Measurements from ENCODE around the gene CTCF.

DNA sequence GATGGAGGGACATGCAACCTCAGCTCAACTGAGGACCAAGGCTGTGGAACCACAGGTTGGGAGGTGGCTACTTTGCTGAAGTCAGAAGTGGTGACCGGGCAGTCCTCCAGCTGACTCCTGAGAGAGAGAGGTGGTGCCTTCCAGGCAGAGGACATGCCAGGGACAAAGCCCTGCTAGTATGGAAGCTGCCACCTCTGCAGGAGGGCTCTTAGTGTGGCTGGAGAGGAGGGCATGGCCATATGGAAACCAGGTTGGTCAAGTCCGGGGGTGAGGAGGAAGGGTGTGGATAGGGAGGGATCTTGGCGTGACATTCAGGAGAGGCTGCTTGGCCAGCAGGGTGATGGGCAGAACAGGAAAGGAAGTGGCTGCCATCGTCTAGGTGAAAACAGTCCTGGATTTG is 110.0 kb downstream of the CTCF start:
- TF ChIP-seq, protein P1, sequence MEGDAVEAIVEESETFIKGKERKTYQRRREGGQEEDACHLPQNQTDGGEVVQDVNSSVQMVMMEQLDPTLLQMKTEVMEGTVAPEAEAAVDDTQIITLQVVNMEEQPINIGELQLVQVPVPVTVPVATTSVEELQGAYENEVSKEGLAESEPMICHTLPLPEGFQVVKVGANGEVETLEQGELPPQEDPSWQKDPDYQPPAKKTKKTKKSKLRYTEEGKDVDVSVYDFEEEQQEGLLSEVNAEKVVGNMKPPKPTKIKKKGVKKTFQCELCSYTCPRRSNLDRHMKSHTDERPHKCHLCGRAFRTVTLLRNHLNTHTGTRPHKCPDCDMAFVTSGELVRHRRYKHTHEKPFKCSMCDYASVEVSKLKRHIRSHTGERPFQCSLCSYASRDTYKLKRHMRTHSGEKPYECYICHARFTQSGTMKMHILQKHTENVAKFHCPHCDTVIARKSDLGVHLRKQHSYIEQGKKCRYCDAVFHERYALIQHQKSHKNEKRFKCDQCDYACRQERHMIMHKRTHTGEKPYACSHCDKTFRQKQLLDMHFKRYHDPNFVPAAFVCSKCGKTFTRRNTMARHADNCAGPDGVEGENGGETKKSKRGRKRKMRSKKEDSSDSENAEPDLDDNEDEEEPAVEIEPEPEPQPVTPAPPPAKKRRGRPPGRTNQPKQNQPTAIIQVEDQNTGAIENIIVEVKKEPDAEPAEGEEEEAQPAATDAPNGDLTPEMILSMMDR (IDR thresholded peaks at IDR 0.05; ENCODE audit: low read depth, low read length, missing input control) = no peak
- TF ChIP-seq, protein P2, sequence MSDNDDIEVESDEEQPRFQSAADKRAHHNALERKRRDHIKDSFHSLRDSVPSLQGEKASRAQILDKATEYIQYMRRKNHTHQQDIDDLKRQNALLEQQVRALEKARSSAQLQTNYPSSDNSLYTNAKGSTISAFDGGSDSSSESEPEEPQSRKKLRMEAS (IDR thresholded peaks at IDR 0.05) = no peak
